Mesendoderm (in vitro differentiated cells): Measurements from ENCODE around the gene ARRDC1.
"Not testable (repeated sequence)": the region's sequence is repeated elsewhere in the genome, so short reads cannot be mapped to it uniquely, and the experiment has no call there.

Experiments
- DNase-seq: peaks from one replicate; pipeline ENCODE4 v3.0.0; 2013
- H2AK5ac ChIP-seq: 2 replicates; pipeline ENCODE4 v1.6.1; 2013; ENCODE audit warnings: low read length, inconsistent platforms
- H2BK120ac ChIP-seq: 2 replicates; pipeline ENCODE4 v1.6.1; 2013; ENCODE audit warnings: low read depth, mild to moderate bottlenecking, low read length, moderate library complexity, mixed read lengths
- H2BK15ac ChIP-seq: replicated peaks from 2 replicates; pipeline ENCODE4 v1.6.1; 2013; ENCODE audit warnings: low read depth, mild to moderate bottlenecking, moderate library complexity
- H2BK5ac ChIP-seq: 2 replicates; pipeline ENCODE4 v1.6.1; 2013; ENCODE audit warnings: low read length, inconsistent platforms
- H3K18ac ChIP-seq: 2 replicates; pipeline ENCODE4 v1.6.1; 2013; ENCODE audit warnings: mild to moderate bottlenecking, low read length, mixed read lengths
- H3K23ac ChIP-seq: one replicate; pipeline ENCODE4 v1.6.1; 2013; ENCODE audit warnings: low read length
- H3K27ac ChIP-seq: 2 replicates; pipeline ENCODE4 v1.5.1; 2013; ENCODE audit warnings: low read depth, mild to moderate bottlenecking, inconsistent platforms, low read length, moderate library complexity
- H3K27me3 ChIP-seq: 2 replicates; pipeline ENCODE4 v1.6.1; 2013; ENCODE audit warnings: low read length, control low read depth, mild to moderate bottlenecking, inconsistent platforms; ENCODE audit not compliant: insufficient read depth, poor library complexity
- H3K36me3 ChIP-seq: 2 replicates; pipeline ENCODE4 v1.6.1; 2013; ENCODE audit warnings: low read length, inconsistent platforms; ENCODE audit not compliant: control insufficient read depth, insufficient read depth
- H3K4ac ChIP-seq: one replicate; pipeline ENCODE4 v1.6.1; 2013; ENCODE audit warnings: low read depth, mild to moderate bottlenecking, low read length, moderate library complexity
- H3K4me1 ChIP-seq: 2 replicates; pipeline ENCODE4 v1.6.1; 2013; ENCODE audit warnings: low read depth, low read length, inconsistent platforms; ENCODE audit not compliant: control insufficient read depth
- H3K4me2 ChIP-seq: 2 replicates; pipeline ENCODE4 v1.6.1; 2013; ENCODE audit warnings: low read length
- H3K4me3 ChIP-seq: 2 replicates; pipeline ENCODE4 v1.5.1; 2013; ENCODE audit warnings: mild to moderate bottlenecking, low read length
- H3K56ac ChIP-seq: one replicate; pipeline ENCODE4 v1.6.1; 2013; ENCODE audit warnings: low read length
- H3K79me1 ChIP-seq: 2 replicates; pipeline ENCODE4 v1.6.1; 2013; ENCODE audit warnings: low read length, inconsistent platforms
- H3K79me2 ChIP-seq: 2 replicates; pipeline ENCODE4 v1.6.1; 2013; ENCODE audit warnings: mild to moderate bottlenecking, low read length; ENCODE audit not compliant: control insufficient read depth, insufficient read depth
- H3K9ac ChIP-seq: 2 replicates; pipeline ENCODE4 v1.6.1; 2013; ENCODE audit warnings: low read length, inconsistent platforms
- H4K5ac ChIP-seq: one replicate; pipeline ENCODE4 v1.6.1; 2013; ENCODE audit warnings: low read length
- H4K8ac ChIP-seq: one replicate; pipeline ENCODE4 v1.6.1; 2013; ENCODE audit warnings: low read depth, mild to moderate bottlenecking, control low read depth, low read length, moderate library complexity
- WGBS: extraction: QIAGEN DNeasy Blood & Tissue Kit; methylation state at CpG from one replicate; pipeline ENCODE4 v1.1.7; 2013; ENCODE audit warnings: low lambda C conversion rate, missing lambda C conversion rate; ENCODE audit not compliant: insufficient coverage; ENCODE audit errors: extremely low coverage; 5-methylcytosine and 5-hydroxymethylcytosine counted together

ARRDC1 gene

DNA sequence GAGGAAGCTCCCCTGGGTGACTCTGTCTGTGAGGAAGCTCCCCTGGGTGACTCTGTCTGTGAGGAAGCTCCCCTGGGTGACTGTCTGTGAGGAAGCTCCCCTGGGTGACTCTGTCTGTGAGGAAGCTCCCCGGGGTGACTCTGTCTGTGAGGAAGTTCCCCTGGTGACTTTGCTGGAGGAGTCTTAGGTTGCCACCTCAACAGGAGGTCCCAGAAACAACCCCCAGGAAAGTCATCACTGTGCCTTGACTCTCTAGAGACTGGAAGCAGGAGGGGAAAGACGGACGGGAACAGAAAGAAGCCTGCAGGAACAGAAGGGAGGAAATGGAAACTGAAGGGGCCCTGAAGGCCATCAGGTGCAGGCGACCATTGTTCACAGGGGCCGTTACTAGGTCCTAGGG is 37.0 kb upstream of the ARRDC1 start:
- H3K23ac ChIP-seq, H2AK5ac ChIP-seq, H3K27ac ChIP-seq, H3K4me3 ChIP-seq, H3K4me1 ChIP-seq, H3K79me2 ChIP-seq, DNase-seq, H3K79me1 ChIP-seq, H2BK120ac ChIP-seq, H3K18ac ChIP-seq, H4K5ac ChIP-seq, H3K9ac ChIP-seq, H4K8ac ChIP-seq, H3K4ac ChIP-seq, H3K56ac ChIP-seq, H2BK15ac ChIP-seq, H3K27me3 ChIP-seq, H2BK5ac ChIP-seq, H3K4me2 ChIP-seq: not testable (repeated sequence)
- no CpG with 5 or more reads among the region's 5 CpGs for WGBS
- H3K36me3 ChIP-seq, result peaks cover 18% of the 10 kb centered on the region

DNA sequence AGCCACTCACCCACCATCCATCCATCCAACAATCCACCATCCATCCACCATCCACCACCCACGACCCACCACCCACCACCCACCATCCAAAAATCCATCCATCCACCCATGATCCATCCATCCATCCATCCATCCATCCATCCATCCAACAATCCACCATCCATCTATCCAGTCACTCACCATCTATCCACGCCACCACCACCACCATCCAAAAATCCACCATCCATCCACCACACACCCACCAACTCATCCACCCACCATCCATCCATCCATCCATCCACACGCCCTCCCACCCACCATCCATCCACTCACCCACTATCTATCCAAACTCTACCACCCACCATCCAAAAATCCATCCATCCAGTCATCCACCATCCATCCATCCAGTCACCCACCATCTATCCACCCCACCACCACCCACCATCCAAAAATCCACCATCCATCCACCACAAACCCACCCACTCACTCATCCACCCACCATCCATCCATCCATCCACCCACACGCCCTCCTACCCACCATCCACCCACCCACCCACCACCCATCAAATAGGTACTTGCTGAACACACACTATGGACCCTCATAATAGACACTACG is 35.8 kb upstream of the ARRDC1 start:
- H3K36me3 ChIP-seq, result peaks cover 13% of the 10 kb centered on the region
- peaks cover 1% of the 10 kb centered on the region for H3K79me1 ChIP-seq
- H2BK15ac ChIP-seq, result no peak overlapping the region
- no peak overlapping the region for H4K8ac ChIP-seq
- no peak overlapping the region for H3K18ac ChIP-seq
- no peak overlapping the region for H2BK5ac ChIP-seq
- no peak overlapping the region for H3K4me3 ChIP-seq
- no peak overlapping the region for H2AK5ac ChIP-seq
- 100% methylated on average over 2 of the region's 5 CpGs for WGBS
- no peak overlapping the region for H3K27ac ChIP-seq
- no peak overlapping the region for H3K23ac ChIP-seq
- H3K4ac ChIP-seq, result no peak overlapping the region
- no peak for DNase-seq
- H3K4me1 ChIP-seq, result no peaks in the 10 kb centered on the region
- no peaks in the 10 kb centered on the region for H3K27me3 ChIP-seq
- no peaks in the 10 kb centered on the region for H3K79me2 ChIP-seq
- no peak overlapping the region for H2BK120ac ChIP-seq
- H3K9ac ChIP-seq, result no peak overlapping the region
- no peak overlapping the region for H3K56ac ChIP-seq
- H3K4me2 ChIP-seq, result no peak overlapping the region
- no peak overlapping the region for H4K5ac ChIP-seq

DNA sequence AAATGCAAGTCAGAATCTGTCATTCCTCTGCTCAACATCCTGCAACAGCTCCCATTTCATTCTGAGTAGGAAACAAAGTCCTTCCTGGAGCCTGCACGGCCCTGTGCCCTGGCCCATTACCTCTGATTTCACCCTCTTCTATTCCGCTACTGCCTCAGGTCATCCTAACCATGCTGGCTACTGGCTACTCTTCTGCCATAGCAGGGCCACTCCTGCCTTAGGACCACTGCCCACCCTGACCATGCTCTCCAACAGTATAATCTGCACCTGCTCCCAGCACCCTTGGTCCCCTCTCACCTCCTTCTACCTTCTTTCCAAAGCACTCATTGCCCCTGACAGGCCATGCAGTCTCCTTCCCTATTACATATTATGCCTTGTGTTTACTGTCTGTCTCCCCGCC is 34.9 kb upstream of the ARRDC1 start:
- Histone ChIP-seq H3K23ac (no peak overlapping the region), H3K18ac (no peak overlapping the region), H2BK15ac (no peak overlapping the region), H3K27me3 (no peaks in the 10 kb centered on the region), H2BK120ac (no peak overlapping the region), H2BK5ac (no peak overlapping the region), H3K79me2 (peaks cover 2% of the 10 kb centered on the region), H4K8ac (no peak overlapping the region), H3K4me1 (no peaks in the 10 kb centered on the region), H2AK5ac (no peak overlapping the region), H3K4me3 (no peak overlapping the region), H3K4ac (no peak overlapping the region), H3K36me3 (peaks cover 19% of the 10 kb centered on the region), H4K5ac (no peak overlapping the region), H3K56ac (no peak overlapping the region), H3K9ac (no peak overlapping the region), H3K4me2 (no peak overlapping the region), H3K79me1 (peaks cover 5% of the 10 kb centered on the region), H3K27ac (no peak overlapping the region)
- no peak for DNase-seq
- no CpG with 5 or more reads among the region's 3 CpGs for WGBS

DNA sequence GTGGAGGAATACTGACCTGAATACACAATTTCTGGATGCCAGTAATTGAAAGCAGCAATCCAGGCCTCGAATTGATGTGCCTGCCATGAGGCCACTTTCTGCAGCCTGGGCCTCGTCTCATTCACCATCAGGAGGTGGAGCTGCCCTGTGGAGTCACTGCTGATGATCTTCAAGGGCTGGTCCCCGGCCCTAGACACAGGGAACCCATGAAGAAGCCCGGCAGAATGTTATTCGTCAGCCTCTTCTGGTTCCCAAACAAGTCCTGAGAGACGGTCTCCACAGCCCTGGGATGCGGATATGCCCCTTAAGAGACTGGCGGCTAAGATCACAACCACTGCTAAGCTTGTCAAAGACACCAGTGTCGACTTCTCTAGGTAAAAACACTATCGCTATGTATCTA is 31.3 kb upstream of the ARRDC1 start:
- no CpG with 5 or more reads among the region's 10 CpGs for WGBS
- no peak overlapping the region for H4K5ac ChIP-seq
- H3K27ac ChIP-seq, result no peak overlapping the region
- H2BK15ac ChIP-seq, result no peak overlapping the region
- no peak overlapping the region for H3K9ac ChIP-seq
- H3K4me2 ChIP-seq, result no peak overlapping the region
- no peak overlapping the region for H3K18ac ChIP-seq
- H2BK5ac ChIP-seq, result no peak overlapping the region
- H3K4me3 ChIP-seq, result no peak overlapping the region
- H3K23ac ChIP-seq, result no peak overlapping the region
- no peak for DNase-seq
- peaks cover 14% of the 10 kb centered on the region for H3K79me1 ChIP-seq
- no peaks in the 10 kb centered on the region for H3K27me3 ChIP-seq
- H4K8ac ChIP-seq, result no peak overlapping the region
- no peak overlapping the region for H2AK5ac ChIP-seq
- peaks cover 26% of the 10 kb centered on the region for H3K79me2 ChIP-seq
- H3K4ac ChIP-seq, result no peak overlapping the region
- no peak overlapping the region for H2BK120ac ChIP-seq
- peaks cover 5% of the 10 kb centered on the region for H3K4me1 ChIP-seq
- no peak overlapping the region for H3K56ac ChIP-seq
- peaks cover 18% of the 10 kb centered on the region for H3K36me3 ChIP-seq

DNA sequence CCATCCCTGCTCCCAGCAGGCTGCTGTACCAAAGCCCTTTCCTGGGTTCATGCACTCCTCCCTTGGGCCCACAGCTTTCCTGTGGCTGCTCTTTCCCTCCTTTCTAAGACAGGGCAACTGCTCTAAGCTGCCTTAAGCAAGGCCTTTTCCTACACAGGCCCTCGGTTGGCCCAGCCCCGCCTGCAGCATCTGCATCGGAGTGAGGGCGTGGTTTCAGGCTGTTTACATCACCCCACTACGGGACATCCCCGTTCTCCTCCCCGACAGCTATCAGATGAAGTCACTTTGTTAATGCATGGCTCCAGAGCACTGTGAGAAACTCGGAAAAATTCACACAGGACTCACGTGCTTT is 30.1 kb upstream of the ARRDC1 start:
- Histone ChIP-seq H3K56ac (no peak overlapping the region), H3K18ac (no peak overlapping the region), H3K4me2 (no peak overlapping the region), H3K9ac (no peak overlapping the region), H3K27ac (no peak overlapping the region), H2BK120ac (no peak overlapping the region), H4K8ac (no peak overlapping the region), H2BK15ac (no peak overlapping the region), H3K4me1 (peaks cover 5% of the 10 kb centered on the region), H3K23ac (no peak overlapping the region), H3K4me3 (no peak overlapping the region), H3K36me3 (peaks cover 18% of the 10 kb centered on the region), H3K79me1 (peaks cover 14% of the 10 kb centered on the region), H3K4ac (no peak overlapping the region), H4K5ac (no peak overlapping the region), H2BK5ac (no peak overlapping the region), H2AK5ac (no peak overlapping the region), H3K27me3 (no peaks in the 10 kb centered on the region), H3K79me2 (peaks cover 26% of the 10 kb centered on the region)
- no peak for DNase-seq
- WGBS, result no CpG with 5 or more reads among the region's 9 CpGs

DNA sequence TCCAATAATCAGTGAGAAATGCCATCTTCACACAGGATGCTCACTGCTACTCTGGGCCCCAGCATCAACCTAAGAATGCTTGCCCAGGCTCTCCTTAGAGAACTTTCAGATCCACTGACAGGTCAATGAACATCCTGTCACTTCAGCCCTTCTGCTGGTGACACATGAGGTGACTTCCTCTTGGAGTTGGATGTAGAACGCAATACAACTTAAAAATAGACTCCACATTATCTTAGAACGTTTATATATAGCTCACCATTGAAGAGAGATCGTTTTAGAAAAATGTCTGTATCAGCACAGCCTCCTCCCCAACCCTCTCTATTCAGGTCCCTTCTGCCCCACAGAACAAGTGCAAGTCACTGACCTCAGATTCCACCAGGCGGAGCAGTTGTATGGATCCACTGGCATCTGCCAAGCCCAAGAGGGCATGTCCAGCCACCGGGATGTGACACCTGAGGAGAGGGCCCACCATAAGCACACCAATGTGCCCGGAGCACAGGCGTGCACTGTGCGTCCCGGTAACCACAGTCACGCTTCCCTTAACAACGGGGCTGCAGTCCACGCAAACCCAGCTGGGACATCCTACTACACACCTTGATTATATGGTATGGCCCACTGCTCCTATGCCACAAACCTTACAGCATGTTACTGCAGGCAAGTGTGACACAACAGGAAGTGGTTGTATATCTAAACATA is 29.6 kb upstream of the ARRDC1 start:
- H3K4ac ChIP-seq, result no peak overlapping the region
- peaks cover 5% of the 10 kb centered on the region for H3K4me1 ChIP-seq
- H3K4me3 ChIP-seq, result no peak overlapping the region
- H3K79me1 ChIP-seq, result peaks cover 12% of the 10 kb centered on the region
- no peak overlapping the region for H4K5ac ChIP-seq
- H2BK5ac ChIP-seq, result no peak overlapping the region
- H3K27ac ChIP-seq, result no peak overlapping the region
- H3K18ac ChIP-seq, result no peak overlapping the region
- no peak overlapping the region for H3K56ac ChIP-seq
- no peak for DNase-seq
- no peak overlapping the region for H3K9ac ChIP-seq
- H3K79me2 ChIP-seq, result peaks cover 26% of the 10 kb centered on the region
- no peak overlapping the region for H2BK15ac ChIP-seq
- no peak overlapping the region for H3K4me2 ChIP-seq
- H4K8ac ChIP-seq, result no peak overlapping the region
- H3K36me3 ChIP-seq, result peaks cover 18% of the 10 kb centered on the region
- H2AK5ac ChIP-seq, result no peak overlapping the region
- no peak overlapping the region for H2BK120ac ChIP-seq
- WGBS, result no CpG with 5 or more reads among the region's 12 CpGs
- no peak overlapping the region for H3K23ac ChIP-seq
- H3K27me3 ChIP-seq, result no peaks in the 10 kb centered on the region
